SK-N-SH treated with all-trans-retinoic acid at 6 μM for 48 hours (cell line): ENCODE data around the gene TSPAN9.

ENCODE experiments used
- ATAC-seq: fragments of 200-7000 bp; cut with Tn5 transposase; 3 replicates; pipeline ENCODE4 v1.9.1; 2020; ENCODE audit warnings: mild to moderate bottlenecking, moderate library complexity
- ARNTL ChIP-seq: fragments of 450-650 bp; formaldehyde crosslinking; IDR thresholded peaks from 2 replicates; pipeline ENCODE4 v1.5.0; 2020; ENCODE audit warnings: low read depth, mild to moderate bottlenecking, moderate library complexity, borderline replicate concordance
- BACH2 ChIP-seq: fragments of 250-450 bp; sonication (Bioruptor Pico); IDR thresholded peaks from 2 replicates; pipeline ENCODE4 v1.9.0; 2021; ENCODE audit warnings: mild to moderate bottlenecking, borderline replicate concordance
- CREB5 ChIP-seq: fragments of 250-450 bp; sonication (Bioruptor Pico); IDR thresholded peaks from 2 replicates; pipeline ENCODE4 v1.5.1; 2020; ENCODE audit warnings: low read depth, mild to moderate bottlenecking, moderate library complexity
- CSDC2 ChIP-seq: fragments of 250-450 bp; sonication (Bioruptor Pico); IDR thresholded peaks from 2 replicates; pipeline ENCODE4 v1.5.0; 2020; ENCODE audit warnings: mild to moderate bottlenecking, moderate library complexity
- CSRNP3 ChIP-seq: fragments of 250-450 bp; sonication (Bioruptor Pico); IDR thresholded peaks from 2 replicates; pipeline ENCODE4 v1.5.1; 2021; ENCODE audit warnings: mild to moderate bottlenecking, moderate library complexity
- ESRRG ChIP-seq: fragments of 250-450 bp; sonication (Bioruptor Pico); IDR thresholded peaks from 2 replicates; pipeline ENCODE4 v1.6.1; 2021; ENCODE audit warnings: mild to moderate bottlenecking
- GLIS3 ChIP-seq: fragments of 250-450 bp; sonication (Bioruptor Pico); IDR thresholded peaks from 2 replicates; pipeline ENCODE4 v1.5.0; 2020; ENCODE audit warnings: mild to moderate bottlenecking, moderate library complexity
- ISL1 ChIP-seq: fragments of 250-450 bp; sonication (Bioruptor Pico); IDR thresholded peaks from 2 replicates; pipeline ENCODE4 v2.1.2; 2022; ENCODE audit warnings: mild to moderate bottlenecking, moderate library complexity
- OSR1 ChIP-seq: fragments of 250-450 bp; sonication (Bioruptor Pico); IDR thresholded peaks from 2 replicates; pipeline ENCODE4 v1.8.0; 2022; ENCODE audit warnings: moderate library complexity, mild to moderate bottlenecking, inconsistent platforms
- PATZ1 ChIP-seq: fragments of 250-450 bp; sonication (Bioruptor Pico); IDR thresholded peaks from 2 replicates; pipeline ENCODE4 v1.8.0; 2020; ENCODE audit warnings: mild to moderate bottlenecking, moderate library complexity, borderline replicate concordance
- RARB ChIP-seq: fragments of 250-450 bp; sonication (Bioruptor Pico); IDR thresholded peaks from 2 replicates; pipeline ENCODE4 v1.8.0; 2021; ENCODE audit warnings: mild to moderate bottlenecking, moderate library complexity
- SNAI2 ChIP-seq: fragments of 250-450 bp; sonication (Bioruptor Pico); IDR thresholded peaks from 2 replicates; pipeline ENCODE4 v1.5.0; 2020; ENCODE audit warnings: mild to moderate bottlenecking, moderate library complexity
- TCF4 ChIP-seq: fragments of 250-450 bp; sonication (Bioruptor Pico); IDR thresholded peaks from 2 replicates; pipeline ENCODE4 v1.8.0; 2021; ENCODE audit warnings: mild to moderate bottlenecking, moderate library complexity, borderline replicate concordance
- TOX ChIP-seq: fragments of 250-450 bp; sonication (Bioruptor Pico); IDR thresholded peaks from 2 replicates; pipeline ENCODE4 v1.8.0; 2021; ENCODE audit warnings: mild to moderate bottlenecking, moderate library complexity, borderline replicate concordance
- TSHZ2 ChIP-seq: fragments of 250-450 bp; sonication (Bioruptor Pico); IDR thresholded peaks from 2 replicates; pipeline ENCODE4 v1.5.0; 2020; ENCODE audit warnings: mild to moderate bottlenecking, moderate library complexity
- ZC3H10 ChIP-seq: fragments of 250-450 bp; sonication (Bioruptor Pico); IDR thresholded peaks from 2 replicates; pipeline ENCODE4 v1.5.1; 2021; ENCODE audit warnings: mild to moderate bottlenecking, moderate library complexity
- ZFP30 ChIP-seq: fragments of 450-650 bp; formaldehyde crosslinking; IDR thresholded peaks from 2 replicates; pipeline ENCODE4 v1.5.0; 2022; ENCODE audit warnings: mild to moderate bottlenecking, moderate library complexity
- ZNF565 ChIP-seq: fragments of 450-650 bp; formaldehyde crosslinking; conservative IDR thresholded peaks from 2 replicates; pipeline ENCODE4 v1.5.0; 2020; ENCODE audit warnings: low read depth, mild to moderate bottlenecking, moderate library complexity
- ZNF70 ChIP-seq: fragments of 450-650 bp; formaldehyde crosslinking; IDR thresholded peaks from 2 replicates; pipeline ENCODE4 v1.5.0; 2020; ENCODE audit warnings: mild to moderate bottlenecking, moderate library complexity
- ZNF8 ChIP-seq: fragments of 450-650 bp; formaldehyde crosslinking; IDR thresholded peaks from 2 replicates; pipeline ENCODE4 v1.5.0; 2020; ENCODE audit warnings: mild to moderate bottlenecking, moderate library complexity

The TSPAN9 gene

GRCh38 chr12:3243376-3244084, 166.4 kb downstream of the TSPAN9 start:
- ATAC-seq, result no peak
- no peak for TF ChIP-seq CSRNP3 (CRISPR knock-in tag)
- TF ChIP-seq TOX (CRISPR knock-in tag), result no peak

GRCh38 chr12:3244219-3244750, 167.1 kb downstream of the TSPAN9 start:
- no peak for ATAC-seq
- TF ChIP-seq CREB5 (CRISPR knock-in tag) (no peak), ISL1 (CRISPR knock-in tag) (no peak), GLIS3 (CRISPR knock-in tag) (no peak), ZC3H10 (CRISPR knock-in tag) (no peak), ARNTL (CRISPR knock-in tag) (no peak), SNAI2 (CRISPR knock-in tag) (no peak), ZNF70 (CRISPR knock-in tag) (no peak), TOX (CRISPR knock-in tag) (no peak), ZNF8 (CRISPR knock-in tag) (no peak), PATZ1 (CRISPR knock-in tag) (no peak), ZFP30 (CRISPR knock-in tag) (no peak), ESRRG (CRISPR knock-in tag) (no peak), TCF4 (CRISPR knock-in tag) (no peak), BACH2 (CRISPR knock-in tag) (no peak), RARB (CRISPR knock-in tag) (no peak), OSR1 (CRISPR knock-in tag) (no peak)

- ATAC-seq, result no peak
Observed at GRCh38 chr12:3246253-3246652, 169.1 kb downstream of the TSPAN9 start.

GRCh38 chr12:3247077-3247476, 169.9 kb downstream of the TSPAN9 start:
- no peak for ATAC-seq

More at GRCh38 chr12:3246253-3246652, 169.1 kb downstream of the TSPAN9 start:
- no peak for TF ChIP-seq BACH2 (CRISPR knock-in tag)
- no peak for TF ChIP-seq TOX (CRISPR knock-in tag)
- TF ChIP-seq GLIS3 (CRISPR knock-in tag), result no peak
- no peak for TF ChIP-seq ZC3H10 (CRISPR knock-in tag)
- no peak for TF ChIP-seq ZFP30 (CRISPR knock-in tag)

More at GRCh38 chr12:3247077-3247476, 169.9 kb downstream of the TSPAN9 start:
- TF ChIP-seq ARNTL (CRISPR knock-in tag) (no peak), ISL1 (CRISPR knock-in tag) (no peak), CSDC2 (no peak), TOX (CRISPR knock-in tag) (no peak), ZNF565 (no peak), BACH2 (CRISPR knock-in tag) (no peak), TSHZ2 (CRISPR knock-in tag) (no peak), TCF4 (CRISPR knock-in tag) (no peak)
